ENCODE measurements around the gene SIGLEC7.

Gene SIGLEC7

DNA sequence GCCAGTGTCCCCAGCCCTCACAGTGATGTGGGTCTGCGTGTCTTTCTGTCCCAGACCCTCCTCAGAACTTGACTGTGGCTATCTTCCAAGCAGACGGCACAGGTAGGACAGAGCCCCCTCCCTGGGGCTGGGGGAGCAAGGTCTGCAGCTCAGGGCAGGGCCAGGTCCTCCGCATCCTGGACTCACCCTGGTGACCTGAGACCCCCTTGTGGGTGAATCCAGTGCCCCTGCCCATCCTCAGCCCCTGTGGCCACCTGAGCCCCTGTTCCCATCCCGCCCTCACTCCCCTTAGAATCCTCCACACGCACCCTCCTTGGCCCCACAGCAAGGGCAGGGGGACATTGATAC, 43.7 kb downstream of the SIGLEC7 start:
- H3K27me3 ChIP-seq (ENCODE audit: insufficient read depth, low read depth, severe bottlenecking): peaks cover 78% of the 10 kb centered on the region
- TF ChIP-seq CTCF (IDR thresholded peaks at IDR 0.05; ENCODE audit: low read depth, low read length): no peak

DNA sequence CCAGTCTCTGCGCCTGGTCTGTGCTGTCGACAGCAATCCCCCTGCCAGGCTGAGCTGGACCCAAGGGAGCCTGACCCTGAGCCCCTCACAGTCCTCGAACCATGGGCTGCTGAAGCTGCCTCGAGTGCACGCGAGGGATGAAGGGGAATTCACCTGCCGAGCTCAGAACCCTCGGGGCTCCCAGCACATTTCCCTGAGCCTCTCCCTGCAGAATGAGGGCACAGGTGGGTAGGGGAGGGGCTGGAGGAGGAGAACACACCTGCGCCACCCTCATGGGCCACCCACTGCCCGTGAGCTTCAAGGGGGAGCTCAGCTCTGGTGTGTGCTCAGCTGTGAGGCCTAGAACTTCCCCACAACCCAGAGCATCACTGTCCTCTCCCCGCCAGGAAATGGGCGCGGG, 44.2 kb downstream of the SIGLEC7 start:
- Histone ChIP-seq H3K4me3 (ENCODE audit: low read depth, low read length) (no peak overlapping the region), H3K36me3 (no peaks in the 10 kb centered on the region), H3K27me3 (ENCODE audit: insufficient read depth, low read depth, severe bottlenecking) (peaks cover 81% of the 10 kb centered on the region), H3K27ac (no peak overlapping the region), H3K9me3 (ENCODE audit: severe bottlenecking) (no peaks in the 10 kb centered on the region)
- TF ChIP-seq CTCF (IDR thresholded peaks at IDR 0.05; ENCODE audit: low read depth, low read length): no peak
- no peak for DNase-seq

More for the DNA sequence above, 43.7 kb downstream of the SIGLEC7 start:
- Histone ChIP-seq H3K27ac (no peak overlapping the region), H3K36me3 (no peaks in the 10 kb centered on the region), H3K9me3 (ENCODE audit: severe bottlenecking) (no peaks in the 10 kb centered on the region), H3K4me3 (ENCODE audit: low read depth, low read length) (no peak overlapping the region)
- DNase-seq: no peak

GRCh38 chr19:51187395-51188226, 45.5 kb downstream of the SIGLEC7 start:
- DNase-seq: no peak
- Histone ChIP-seq H3K36me3 (no peaks in the 10 kb centered on the region), H3K9me3 (ENCODE audit: severe bottlenecking) (no peaks in the 10 kb centered on the region), H3K27ac (no peak overlapping the region), H3K27me3 (ENCODE audit: insufficient read depth, low read depth, severe bottlenecking) (peaks cover 86% of the 10 kb centered on the region), H3K4me3 (ENCODE audit: low read depth, low read length) (no peak overlapping the region)
- TF ChIP-seq CTCF (IDR thresholded peaks at IDR 0.05; ENCODE audit: low read depth, low read length): no peak

- Histone ChIP-seq H3K27ac (no peak overlapping the region), H3K4me3 (ENCODE audit: low read depth, low read length) (no peak overlapping the region), H3K27me3 (ENCODE audit: insufficient read depth, low read depth, severe bottlenecking) (peaks cover 91% of the 10 kb centered on the region), H3K36me3 (no peaks in the 10 kb centered on the region), H3K9me3 (ENCODE audit: severe bottlenecking) (no peaks in the 10 kb centered on the region)
- TF ChIP-seq CTCF (IDR thresholded peaks at IDR 0.05; ENCODE audit: low read depth, low read length): no peak
- DNase-seq: no peak
Measured at GRCh38 chr19:51188227-51188559, 46.1 kb downstream of the SIGLEC7 start.

DNA sequence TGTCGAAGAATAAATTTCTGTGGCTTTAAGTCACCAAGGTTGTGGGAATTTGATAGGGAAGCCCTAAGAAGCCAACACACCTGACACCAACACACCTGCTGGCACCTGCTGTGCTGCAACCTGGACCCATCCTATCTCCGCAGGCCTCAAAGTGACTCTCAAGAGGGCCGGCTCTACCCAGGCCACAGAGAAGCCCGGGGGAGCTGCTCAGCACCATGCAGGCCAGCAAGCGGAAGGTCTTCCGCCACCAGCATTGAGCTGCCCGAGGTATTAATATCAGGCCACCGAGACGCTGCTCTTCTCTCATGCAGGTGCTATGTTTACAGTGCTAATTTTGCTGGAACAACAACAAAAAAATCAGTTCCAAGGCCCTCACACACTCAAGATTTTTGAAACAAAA, 50.6 kb downstream of the SIGLEC7 start:
- no peak for TF ChIP-seq CTCF (IDR thresholded peaks at IDR 0.05; ENCODE audit: low read depth, low read length)
- no peak for DNase-seq
- H3K27ac ChIP-seq: no peak overlapping the region
- H3K9me3 ChIP-seq (ENCODE audit: severe bottlenecking): no peaks in the 10 kb centered on the region
- H3K27me3 ChIP-seq (ENCODE audit: insufficient read depth, low read depth, severe bottlenecking): peaks cover 94% of the 10 kb centered on the region
- H3K36me3 ChIP-seq: no peaks in the 10 kb centered on the region
- no peak overlapping the region for H3K4me3 ChIP-seq (ENCODE audit: low read depth, low read length)

Data from WERI-Rb-1 (cell line).